ENCODE results near the gene BRF1. TPM values are rescaled to one million over a fixed set of nuclear protein-coding genes. Genes with fewer than 3 reads are reported as not detected.
A peak's percentile ranks its signal among the peaks of the same experiment; 100 is the strongest.
"Not testable (repeated sequence)": the region's sequence is repeated elsewhere in the genome, so short reads cannot be mapped to it uniquely, and the experiment has no call there.

Gene BRF1
- total and polyA plus RNA-seq, 2 donors: 19.3 to 30.9 TPM

GRCh38 chr14:105315941-105316576 is 15.3 kb upstream of the BRF1 start:
- peak overlapping the region; percentile 96 for H3K4me3 ChIP-seq (ENCODE audit: low read depth, low read length)
- DNase-seq (ENCODE audit: extremely low spot score): no peak
- no peaks in the 10 kb centered on the region for H3K36me3 ChIP-seq (ENCODE audit: insufficient read depth)
- H3K4me1 ChIP-seq (ENCODE audit: insufficient read depth): peaks cover 4% of the 10 kb centered on the region
- H3K27ac ChIP-seq (ENCODE audit: low read depth): no peak overlapping the region
- 69% methylated on average over 15 of the region's 15 CpGs for WGBS

- Histone ChIP-seq H3K4me1 (ENCODE audit: insufficient read depth) (peaks cover 4% of the 10 kb centered on the region), H3K36me3 (ENCODE audit: insufficient read depth) (no peaks in the 10 kb centered on the region), H3K4me3 (ENCODE audit: low read depth, low read length) (peak overlapping the region; percentile 96), H3K27ac (ENCODE audit: low read depth) (no peak overlapping the region)
- no peak for DNase-seq (ENCODE audit: extremely low spot score)
- WGBS: under 1% methylated on average over 54 of the region's 54 CpGs
Observed at GRCh38 chr14:105315211-105315721, 14.5 kb upstream of the BRF1 start.

GRCh38 chr14:105314287-105315200 is 13.7 kb upstream of the BRF1 start, which contains the start of gene PACS2:
Gene PACS2 (plus strand): TSS chr14:105314748. CDS start chr14:105314919, 171 bp downstream.
- Histone ChIP-seq H3K4me3 (ENCODE audit: low read depth, low read length) (peak within 1 kb of the TSS; percentile 96), H3K36me3 (ENCODE audit: insufficient read depth) (no peaks in the 10 kb centered on the region), H3K4me1 (ENCODE audit: insufficient read depth) (peaks cover 4% of the 10 kb centered on the region), H3K27ac (ENCODE audit: low read depth) (peak within 1 kb of the TSS; percentile 79)
- DNase-seq (ENCODE audit: extremely low spot score): no peak
- WGBS: under 1% methylated on average over 139 of the region's 163 CpGs

- no peaks in the 10 kb centered on the region for H3K36me3 ChIP-seq (ENCODE audit: insufficient read depth)
- H3K27ac ChIP-seq (ENCODE audit: low read depth): peak overlapping the region; percentile 79
- DNase-seq (ENCODE audit: extremely low spot score): no peak
- H3K4me1 ChIP-seq (ENCODE audit: insufficient read depth): peaks cover 4% of the 10 kb centered on the region
- H3K4me3 ChIP-seq (ENCODE audit: low read depth, low read length): peak overlapping the region; percentile 72
- 9% methylated on average over 48 of the region's 48 CpGs for WGBS
Observed at GRCh38 chr14:105313381-105314286, 12.8 kb upstream of the BRF1 start.

- WGBS: 87% methylated on average over 13 of the region's 13 CpGs
- Histone ChIP-seq H3K27ac (ENCODE audit: low read depth) (no peak overlapping the region), H3K4me3 (ENCODE audit: low read depth, low read length) (no peak overlapping the region), H3K4me1 (ENCODE audit: insufficient read depth) (peaks cover 4% of the 10 kb centered on the region), H3K36me3 (ENCODE audit: insufficient read depth) (no peaks in the 10 kb centered on the region)
- no peak for DNase-seq (ENCODE audit: extremely low spot score)
Observed at GRCh38 chr14:105312973-105313372, 12.2 kb upstream of the BRF1 start.

- WGBS: 72% methylated on average over 12 of the region's 12 CpGs
- H3K4me1 ChIP-seq (ENCODE audit: insufficient read depth): peaks cover 4% of the 10 kb centered on the region
- no peak for DNase-seq (ENCODE audit: extremely low spot score)
- no peak overlapping the region for H3K4me3 ChIP-seq (ENCODE audit: low read depth, low read length)
- H3K36me3 ChIP-seq (ENCODE audit: insufficient read depth): no peaks in the 10 kb centered on the region
- no peak overlapping the region for H3K27ac ChIP-seq (ENCODE audit: low read depth)
Observed at GRCh38 chr14:105311838-105312237, 11.0 kb upstream of the BRF1 start.

GRCh38 chr14:105309371-105309770 is 8.6 kb upstream of the BRF1 start:
- no peak overlapping the region for H3K27ac ChIP-seq (ENCODE audit: low read depth)
- WGBS: 92% methylated on average over 8 of the region's 8 CpGs
- H3K36me3 ChIP-seq (ENCODE audit: insufficient read depth): no peaks in the 10 kb centered on the region
- no peak overlapping the region for H3K4me3 ChIP-seq (ENCODE audit: low read depth, low read length)
- no peak for DNase-seq (ENCODE audit: extremely low spot score)
- H3K4me1 ChIP-seq (ENCODE audit: insufficient read depth): no peaks in the 10 kb centered on the region

- no peaks in the 10 kb centered on the region for H3K36me3 ChIP-seq (ENCODE audit: insufficient read depth)
- DNase-seq (ENCODE audit: extremely low spot score): no peak
- H3K4me3 ChIP-seq (ENCODE audit: low read depth, low read length): no peak overlapping the region
- no peaks in the 10 kb centered on the region for H3K4me1 ChIP-seq (ENCODE audit: insufficient read depth)
- H3K27ac ChIP-seq (ENCODE audit: low read depth): no peak overlapping the region
- WGBS: 76% methylated on average over 4 of the region's 4 CpGs
Observed at GRCh38 chr14:105307052-105307727, 6.4 kb upstream of the BRF1 start.

GRCh38 chr14:105305791-105306190 is 5.0 kb upstream of the BRF1 start:
- Histone ChIP-seq H3K4me3 (ENCODE audit: low read depth, low read length) (no peak overlapping the region), H3K4me1 (ENCODE audit: insufficient read depth) (no peaks in the 10 kb centered on the region), H3K27ac (ENCODE audit: low read depth) (no peak overlapping the region), H3K36me3 (ENCODE audit: insufficient read depth) (no peaks in the 10 kb centered on the region)
- DNase-seq (ENCODE audit: extremely low spot score): no peak
- WGBS: 69% methylated on average over 9 of the region's 9 CpGs

GRCh38 chr14:105305345-105305744 is 4.5 kb upstream of the BRF1 start:
- DNase-seq (ENCODE audit: extremely low spot score): no peak
- 77% methylated on average over 9 of the region's 9 CpGs for WGBS
- no peak overlapping the region for H3K4me3 ChIP-seq (ENCODE audit: low read depth, low read length)
- H3K4me1 ChIP-seq (ENCODE audit: insufficient read depth): no peaks in the 10 kb centered on the region
- H3K27ac ChIP-seq (ENCODE audit: low read depth): no peak overlapping the region
- no peaks in the 10 kb centered on the region for H3K36me3 ChIP-seq (ENCODE audit: insufficient read depth)

- 68% methylated on average over 9 of the region's 9 CpGs for WGBS
Observed at GRCh38 chr14:105304565-105304964, 3.8 kb upstream of the BRF1 start.

GRCh38 chr14:105303949-105304348 is 3.1 kb upstream of the BRF1 start:
- Histone ChIP-seq H3K4me3 (ENCODE audit: low read depth, low read length) (no peak overlapping the region), H3K36me3 (ENCODE audit: insufficient read depth) (no peaks in the 10 kb centered on the region), H3K27ac (ENCODE audit: low read depth) (no peak overlapping the region), H3K4me1 (ENCODE audit: insufficient read depth) (peaks cover 5% of the 10 kb centered on the region)
- WGBS: 75% methylated on average over 6 of the region's 6 CpGs
- no peak for DNase-seq (ENCODE audit: extremely low spot score)

More at GRCh38 chr14:105304565-105304964, 3.8 kb upstream of the BRF1 start:
- H3K4me3 ChIP-seq (ENCODE audit: low read depth, low read length): no peak overlapping the region
- peaks cover 2% of the 10 kb centered on the region for H3K4me1 ChIP-seq (ENCODE audit: insufficient read depth)
- no peak for DNase-seq (ENCODE audit: extremely low spot score)
- H3K27ac ChIP-seq (ENCODE audit: low read depth): no peak overlapping the region
- H3K36me3 ChIP-seq (ENCODE audit: insufficient read depth): no peaks in the 10 kb centered on the region

GRCh38 chr14:105301915-105302249 is 1.1 kb upstream of the BRF1 start:
- 72% methylated on average over 11 of the region's 11 CpGs for WGBS
- H3K4me1 ChIP-seq (ENCODE audit: insufficient read depth); DNase-seq (ENCODE audit: extremely low spot score); H3K4me3 ChIP-seq (ENCODE audit: low read depth, low read length); H3K36me3 ChIP-seq (ENCODE audit: insufficient read depth); H3K27ac ChIP-seq (ENCODE audit: low read depth): not testable (repeated sequence)
